Vagina (tissue), 2 donors: ENCODE measurements around the gene CCDC18.

Experiments
- CTCF ChIP-seq, 3 experiments: fragments of 450-650 bp in 2 of 3; fragments of 200-600 bp in 1 of 3; sonication (generic) in 1 of 3; IDR thresholded peaks; one replicate each; pipeline ENCODE4 v1.5.1; 2017 to 2019; ENCODE audit warnings: antibody characterized with exemption in 3 of 3, mild to moderate bottlenecking in 2 of 3, moderate library complexity in 2 of 3
- POLR2A ChIP-seq, 2 donors: fragments of 450-650 bp; IDR thresholded peaks; one replicate each; pipeline ENCODE4 v1.6.1; 2017; ENCODE audit warnings: antibody characterized with exemption in 2 of 2, mild to moderate bottlenecking in 2 of 2, moderate library complexity in 2 of 2
- POLR2AphosphoS5 ChIP-seq, 2 donors: sonication (generic); formaldehyde crosslinking; IDR thresholded peaks; one replicate each; pipeline ENCODE4 v1.9.0; 2017; ENCODE audit warnings: antibody characterized with exemption in 2 of 2, mild to moderate bottlenecking in 2 of 2, low read depth in 1 of 2; ENCODE audit not compliant: insufficient read depth in 1 of 2

- no peak for TF ChIP-seq POLR2A (IDR thresholded peaks at IDR 0.05)
- no peak for TF ChIP-seq CTCF (IDR thresholded peaks at IDR 0.05)
- no peak for TF ChIP-seq POLR2AphosphoS5 (IDR thresholded peaks at IDR 0.05; ENCODE audit: insufficient read depth in 1 of 2, low read depth in 1 of 2)
Measured at GRCh38 chr1:93159337-93159736, 21.2 kb upstream of the CCDC18 start.
